ENCODE measurements around the gene ANKS6.

Gene ANKS6

DNA sequence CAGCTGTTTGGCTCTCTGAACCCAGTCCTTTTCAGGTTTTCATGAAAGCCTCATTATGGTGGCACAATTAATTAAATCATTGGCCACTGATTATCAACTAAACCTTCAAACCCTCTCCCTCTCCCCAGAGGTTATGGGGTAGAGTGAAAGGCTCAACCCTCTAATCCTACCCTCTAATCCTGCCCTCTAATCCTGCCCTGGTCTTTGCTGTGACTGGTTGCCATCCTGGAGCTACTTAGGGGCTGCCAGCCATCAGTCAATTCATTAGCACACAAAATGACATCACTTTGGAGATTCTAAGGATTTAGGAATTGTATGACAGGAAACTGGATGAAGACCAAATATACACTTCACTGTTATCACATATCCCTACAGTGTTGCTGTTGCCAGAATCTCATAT lies 36.1 kb downstream of the ANKS6 start:
- Histone ChIP-seq H4K20me1 (ENCODE audit: control insufficient read depth, insufficient read depth, low read depth, low read length) (no peaks in the 10 kb centered on the region), H3K9me2 (replicated peaks; ENCODE audit: control insufficient read depth, low read length) (no peaks in the 10 kb centered on the region), H3K27me3 (ENCODE audit: control insufficient read depth, low read length) (no peaks in the 10 kb centered on the region), H3F3A (ENCODE audit: control insufficient read depth, insufficient read depth) (no peaks in the 10 kb centered on the region), H3K79me2 (ENCODE audit: control insufficient read depth, low read length) (no peaks in the 10 kb centered on the region), H3K36me3 (ENCODE audit: control insufficient read depth, low read length) (no peaks in the 10 kb centered on the region), H3K4me3 (ENCODE audit: low read length) (no peak overlapping the region), H3K27ac (ENCODE audit: low read depth, low read length) (no peak overlapping the region), H3K4me2 (ENCODE audit: low read length) (no peak overlapping the region), H3K9me3 (ENCODE audit: control insufficient read depth, insufficient read depth, low read length) (no peaks in the 10 kb centered on the region), H3K4me1 (ENCODE audit: control insufficient read depth, low read length) (no peaks in the 10 kb centered on the region)
- no peak for TF ChIP-seq EZH2phosphoT487 (IDR thresholded peaks at IDR 0.05; ENCODE audit: borderline replicate concordance, low read length)
- TF ChIP-seq, protein P1, sequence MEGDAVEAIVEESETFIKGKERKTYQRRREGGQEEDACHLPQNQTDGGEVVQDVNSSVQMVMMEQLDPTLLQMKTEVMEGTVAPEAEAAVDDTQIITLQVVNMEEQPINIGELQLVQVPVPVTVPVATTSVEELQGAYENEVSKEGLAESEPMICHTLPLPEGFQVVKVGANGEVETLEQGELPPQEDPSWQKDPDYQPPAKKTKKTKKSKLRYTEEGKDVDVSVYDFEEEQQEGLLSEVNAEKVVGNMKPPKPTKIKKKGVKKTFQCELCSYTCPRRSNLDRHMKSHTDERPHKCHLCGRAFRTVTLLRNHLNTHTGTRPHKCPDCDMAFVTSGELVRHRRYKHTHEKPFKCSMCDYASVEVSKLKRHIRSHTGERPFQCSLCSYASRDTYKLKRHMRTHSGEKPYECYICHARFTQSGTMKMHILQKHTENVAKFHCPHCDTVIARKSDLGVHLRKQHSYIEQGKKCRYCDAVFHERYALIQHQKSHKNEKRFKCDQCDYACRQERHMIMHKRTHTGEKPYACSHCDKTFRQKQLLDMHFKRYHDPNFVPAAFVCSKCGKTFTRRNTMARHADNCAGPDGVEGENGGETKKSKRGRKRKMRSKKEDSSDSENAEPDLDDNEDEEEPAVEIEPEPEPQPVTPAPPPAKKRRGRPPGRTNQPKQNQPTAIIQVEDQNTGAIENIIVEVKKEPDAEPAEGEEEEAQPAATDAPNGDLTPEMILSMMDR (IDR thresholded peaks at IDR 0.05; ENCODE audit: low read depth, low read length, poor library complexity, severe bottlenecking), result no peak

DNA sequence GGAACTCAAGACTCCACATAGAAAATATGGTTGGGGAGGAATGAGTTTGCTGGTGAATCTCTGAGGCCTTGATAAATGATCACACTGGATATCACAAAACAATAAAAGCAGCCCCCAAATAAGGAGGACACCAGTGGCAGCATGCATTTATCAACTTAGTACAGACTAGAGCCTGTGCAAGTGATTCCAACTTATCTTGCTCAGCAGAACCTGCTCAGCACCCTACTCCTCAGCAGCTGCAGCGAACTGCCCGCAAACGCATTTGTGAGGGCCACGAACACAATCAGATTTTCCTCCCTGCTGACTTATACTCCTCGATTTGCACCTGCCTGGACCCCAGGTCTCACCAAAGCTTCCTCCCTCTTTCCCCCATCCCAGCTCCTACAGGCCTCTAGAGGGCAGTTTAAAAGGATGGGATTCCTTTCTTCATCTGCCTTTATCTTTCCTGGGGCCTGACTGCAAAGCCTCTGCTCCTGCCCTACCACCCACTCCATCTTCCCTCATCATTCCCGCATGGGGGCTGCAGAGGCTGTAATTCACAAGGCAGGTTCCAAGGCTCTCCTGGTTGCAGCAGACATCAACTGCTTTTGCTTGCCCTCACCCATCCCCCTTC lies 41.2 kb downstream of the ANKS6 start:
- no peaks in the 10 kb centered on the region for H3K27me3 ChIP-seq (ENCODE audit: control insufficient read depth, low read length)
- H3K9me3 ChIP-seq (ENCODE audit: control insufficient read depth, insufficient read depth, low read length), result no peaks in the 10 kb centered on the region
- H3K27ac ChIP-seq (ENCODE audit: low read depth, low read length), result no peak overlapping the region
- H3K9me2 ChIP-seq (replicated peaks; ENCODE audit: control insufficient read depth, low read length), result no peaks in the 10 kb centered on the region
- H3K36me3 ChIP-seq (ENCODE audit: control insufficient read depth, low read length), result no peaks in the 10 kb centered on the region
- H4K20me1 ChIP-seq (ENCODE audit: control insufficient read depth, insufficient read depth, low read depth, low read length), result no peaks in the 10 kb centered on the region
- no peak overlapping the region for H3K4me3 ChIP-seq (ENCODE audit: low read length)
- no peak overlapping the region for H3K4me2 ChIP-seq (ENCODE audit: low read length)
- no peaks in the 10 kb centered on the region for H3K79me2 ChIP-seq (ENCODE audit: control insufficient read depth, low read length)
- no peaks in the 10 kb centered on the region for H3K4me1 ChIP-seq (ENCODE audit: control insufficient read depth, low read length)
- TF ChIP-seq, protein P1 (IDR thresholded peaks at IDR 0.05; ENCODE audit: low read depth, low read length, poor library complexity, severe bottlenecking), result no peak
- TF ChIP-seq EZH2phosphoT487 (IDR thresholded peaks at IDR 0.05; ENCODE audit: borderline replicate concordance, low read length), result no peak
- H3F3A ChIP-seq (ENCODE audit: control insufficient read depth, insufficient read depth), result no peaks in the 10 kb centered on the region

DNA sequence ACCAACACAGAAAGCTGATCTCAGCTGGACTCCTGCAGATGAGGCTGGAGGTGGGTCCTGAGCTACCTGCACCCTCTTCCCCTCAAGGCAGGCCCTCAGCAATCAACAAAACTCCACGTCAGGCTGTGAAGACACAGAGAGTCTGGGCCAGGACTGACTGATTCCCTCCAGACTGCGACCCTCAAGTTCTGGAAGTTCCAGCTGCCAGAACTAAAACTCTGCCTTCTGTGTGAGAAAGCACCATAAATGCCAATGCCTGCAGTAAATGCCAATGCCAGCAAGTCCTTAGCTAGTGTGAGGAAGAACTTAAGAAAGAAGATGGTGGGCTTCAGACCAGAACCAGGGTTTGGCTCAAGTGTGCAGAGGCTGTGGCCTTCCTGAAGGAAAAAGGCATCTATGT lies 45.1 kb downstream of the ANKS6 start:
- Histone ChIP-seq H3K27me3 (ENCODE audit: control insufficient read depth, low read length) (no peaks in the 10 kb centered on the region), H3K27ac (ENCODE audit: low read depth, low read length) (no peak overlapping the region), H4K20me1 (ENCODE audit: control insufficient read depth, insufficient read depth, low read depth, low read length) (no peaks in the 10 kb centered on the region), H3K4me2 (ENCODE audit: low read length) (no peak overlapping the region), H3K9me3 (ENCODE audit: control insufficient read depth, insufficient read depth, low read length) (no peaks in the 10 kb centered on the region), H3K4me3 (ENCODE audit: low read length) (no peak overlapping the region), H3K36me3 (ENCODE audit: control insufficient read depth, low read length) (no peaks in the 10 kb centered on the region), H3F3A (ENCODE audit: control insufficient read depth, insufficient read depth) (no peaks in the 10 kb centered on the region), H3K79me2 (ENCODE audit: control insufficient read depth, low read length) (no peaks in the 10 kb centered on the region), H3K9me2 (replicated peaks; ENCODE audit: control insufficient read depth, low read length) (no peaks in the 10 kb centered on the region), H3K4me1 (ENCODE audit: control insufficient read depth, low read length) (no peaks in the 10 kb centered on the region)
- TF ChIP-seq, protein P1 (IDR thresholded peaks at IDR 0.05; ENCODE audit: low read depth, low read length, poor library complexity, severe bottlenecking), result no peak
- TF ChIP-seq EZH2phosphoT487 (IDR thresholded peaks at IDR 0.05; ENCODE audit: borderline replicate concordance, low read length), result no peak
